Astrocyte of the cerebellum (primary cell): ENCODE measurements around the gene ATAT1.
A peak's percentile ranks its signal among the peaks of the same experiment; 100 is the strongest.

Source experiments
- DNase-seq: peaks from one replicate; pipeline ENCODE4 v3.0.0-alpha.2; 2011; ENCODE audit warnings: low read depth
- H3K4me3 ChIP-seq: 2 replicates; pipeline ENCODE4 v1.5.1; 2011; ENCODE audit warnings: mild to moderate bottlenecking, low read depth, low read length, moderate library complexity
- in situ Hi-C: cut with HindIII; loops from 2 replicates; pipeline ENCODE4 v1.10.0; 2017; ENCODE audit warnings: low sequenced_read_pairs
- TF ChIP-seq, protein P1 (sequence below): IDR thresholded peaks from 2 replicates; pipeline ENCODE4 v1.5.1; 2012; ENCODE audit warnings: low read length, low read depth, moderate library complexity, mild to moderate bottlenecking; ENCODE audit errors: missing control alignments

Gene ATAT1

DNA sequence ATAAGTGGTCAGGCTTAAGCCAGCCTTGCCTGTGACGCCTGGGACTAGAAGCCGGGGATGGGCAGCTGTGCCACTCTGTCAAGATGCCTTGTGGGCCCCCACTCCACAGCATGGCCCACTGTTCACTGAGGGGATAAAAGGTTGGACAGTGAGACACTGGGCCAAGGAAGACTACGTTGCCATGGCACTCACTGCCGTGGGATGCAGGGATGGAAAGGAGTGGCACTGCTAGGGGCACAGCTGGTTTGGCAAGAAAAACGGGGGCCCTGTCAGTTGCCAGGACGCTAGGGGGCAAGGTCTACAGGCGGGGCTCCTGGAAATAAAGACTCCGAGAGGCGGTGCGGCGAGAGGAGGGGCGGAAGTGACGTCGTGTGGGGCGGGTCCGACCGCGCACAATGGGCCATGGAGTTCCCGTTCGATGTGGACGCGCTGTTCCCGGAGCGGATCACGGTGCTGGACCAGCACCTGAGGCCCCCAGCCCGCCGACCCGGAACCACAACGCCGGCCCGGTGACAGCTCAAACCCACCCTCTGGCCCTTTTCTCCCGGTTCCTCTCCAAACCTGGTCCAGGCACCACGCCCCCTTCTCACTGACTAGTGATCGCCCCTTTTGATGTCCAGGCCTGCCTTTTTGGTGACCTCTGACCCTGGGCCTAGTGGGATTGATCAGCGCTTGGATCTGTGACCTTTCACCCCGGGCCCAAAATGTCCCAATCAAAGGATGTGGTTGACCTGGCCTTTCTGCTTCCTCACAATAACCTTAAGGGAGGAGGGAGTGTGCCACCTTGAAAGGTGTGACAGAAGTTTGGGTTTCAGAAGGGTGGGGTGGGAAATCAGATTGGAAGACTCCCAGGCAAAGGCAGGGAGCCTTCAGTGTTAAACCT lies at the start of gene ATAT1:
ATAT1 (plus strand) TSS at position 391 of the 883 bp plus-strand sequence.
- in situ Hi-C loops = no loop called here
- TF ChIP-seq, protein P1, sequence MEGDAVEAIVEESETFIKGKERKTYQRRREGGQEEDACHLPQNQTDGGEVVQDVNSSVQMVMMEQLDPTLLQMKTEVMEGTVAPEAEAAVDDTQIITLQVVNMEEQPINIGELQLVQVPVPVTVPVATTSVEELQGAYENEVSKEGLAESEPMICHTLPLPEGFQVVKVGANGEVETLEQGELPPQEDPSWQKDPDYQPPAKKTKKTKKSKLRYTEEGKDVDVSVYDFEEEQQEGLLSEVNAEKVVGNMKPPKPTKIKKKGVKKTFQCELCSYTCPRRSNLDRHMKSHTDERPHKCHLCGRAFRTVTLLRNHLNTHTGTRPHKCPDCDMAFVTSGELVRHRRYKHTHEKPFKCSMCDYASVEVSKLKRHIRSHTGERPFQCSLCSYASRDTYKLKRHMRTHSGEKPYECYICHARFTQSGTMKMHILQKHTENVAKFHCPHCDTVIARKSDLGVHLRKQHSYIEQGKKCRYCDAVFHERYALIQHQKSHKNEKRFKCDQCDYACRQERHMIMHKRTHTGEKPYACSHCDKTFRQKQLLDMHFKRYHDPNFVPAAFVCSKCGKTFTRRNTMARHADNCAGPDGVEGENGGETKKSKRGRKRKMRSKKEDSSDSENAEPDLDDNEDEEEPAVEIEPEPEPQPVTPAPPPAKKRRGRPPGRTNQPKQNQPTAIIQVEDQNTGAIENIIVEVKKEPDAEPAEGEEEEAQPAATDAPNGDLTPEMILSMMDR = peak; percentile 48
- no peak for DNase-seq
- peak within 1 kb of the TSS; percentile 86 for H3K4me3 ChIP-seq

DNA sequence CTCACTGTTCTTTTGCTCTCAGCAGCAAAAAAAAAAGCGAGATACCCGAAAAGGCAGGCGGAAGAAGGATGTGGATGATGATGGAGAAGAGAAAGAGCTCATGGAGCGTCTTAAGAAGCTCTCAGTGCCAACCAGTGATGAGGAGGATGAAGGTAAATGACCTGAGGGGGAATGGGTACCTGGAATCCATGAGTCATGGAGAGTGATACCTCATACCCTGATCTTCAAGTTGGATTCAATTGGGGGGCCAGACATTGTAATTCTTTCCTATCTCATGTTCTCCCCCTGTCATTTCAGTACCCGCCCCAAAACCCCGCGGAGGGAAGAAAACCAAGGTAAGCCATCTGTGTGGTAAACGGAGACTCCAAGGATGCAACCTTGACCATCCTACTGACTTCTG lies 48.6 kb upstream of the ATAT1 start:
- no peak overlapping the region for H3K4me3 ChIP-seq
- no peak for DNase-seq
- in situ Hi-C loops = no loop called here
- TF ChIP-seq, protein P1 = no peak

DNA sequence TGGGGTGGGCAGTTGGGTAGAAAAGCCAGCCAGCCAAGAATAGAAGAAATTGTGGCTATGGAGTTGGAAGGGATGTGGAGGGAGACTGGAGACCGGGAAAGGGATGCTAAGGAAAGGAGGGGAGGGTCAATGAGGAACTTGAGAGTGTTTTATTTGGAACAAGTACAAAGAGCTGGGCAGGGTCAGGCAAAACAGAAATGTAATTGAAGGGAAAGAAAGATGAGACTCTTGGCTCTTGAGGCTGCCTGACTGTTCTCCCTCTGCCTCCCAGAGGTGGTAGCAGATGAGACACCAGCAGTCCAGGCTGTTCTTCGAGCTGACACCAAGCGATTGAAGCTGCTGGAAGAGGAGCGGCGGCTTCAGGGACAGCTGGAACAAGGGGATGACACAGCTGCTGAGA lies 42.8 kb upstream of the ATAT1 start:
- DNase-seq = no peak
- in situ Hi-C loops = no loop called here
- no peak overlapping the region for H3K4me3 ChIP-seq
- TF ChIP-seq, protein P1 = no peak

DNA sequence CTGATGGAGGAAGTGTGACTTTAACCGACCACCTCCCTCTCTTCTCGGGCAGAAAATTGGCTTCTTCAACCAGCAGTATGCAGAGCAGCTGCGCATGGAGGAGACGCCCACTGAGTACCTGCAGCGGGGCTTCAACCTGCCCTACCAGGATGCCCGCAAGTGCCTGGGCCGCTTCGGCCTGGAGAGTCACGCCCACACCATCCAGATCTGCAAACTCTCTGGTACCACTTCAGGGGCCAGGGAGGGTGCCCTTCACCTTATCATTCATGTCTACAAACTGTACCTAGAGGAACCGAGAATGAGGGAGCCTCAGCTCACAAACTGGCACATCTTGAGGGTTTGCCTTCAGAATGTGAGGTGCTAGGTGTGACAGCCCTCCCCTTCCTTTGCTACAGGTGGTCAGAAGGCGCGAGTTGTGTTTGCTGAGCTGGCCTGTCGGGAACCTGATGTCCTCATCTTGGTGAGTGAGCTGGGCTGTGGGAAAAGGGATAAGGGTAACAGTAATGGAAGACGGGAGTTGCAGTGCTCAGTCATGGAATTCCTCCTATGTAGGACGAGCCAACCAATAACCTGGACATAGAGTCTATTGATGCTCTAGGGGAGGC lies 36.8 kb upstream of the ATAT1 start:
- in situ Hi-C loops = no loop called here
- DNase-seq = no peak
- H3K4me3 ChIP-seq = no peak overlapping the region
- TF ChIP-seq, protein P1 = no peak

DNA sequence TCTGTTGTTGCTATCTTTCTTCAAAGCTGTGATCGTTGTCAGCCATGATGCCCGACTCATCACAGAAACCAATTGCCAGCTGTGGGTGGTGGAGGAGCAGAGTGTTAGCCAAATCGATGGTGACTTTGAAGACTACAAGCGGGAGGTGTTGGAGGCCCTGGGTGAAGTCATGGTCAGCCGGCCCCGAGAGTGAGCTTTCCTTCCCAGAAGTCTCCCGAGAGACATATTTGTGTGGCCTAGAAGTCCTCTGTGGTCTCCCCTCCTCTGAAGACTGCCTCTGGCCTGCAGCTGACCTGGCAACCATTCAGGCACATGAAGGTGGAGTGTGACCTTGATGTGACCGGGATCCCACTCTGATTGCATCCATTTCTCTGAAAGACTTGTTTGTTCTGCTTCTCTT lies 36.2 kb upstream of the ATAT1 start:
- TF ChIP-seq, protein P1 = no peak
- in situ Hi-C loops = no loop called here

DNA sequence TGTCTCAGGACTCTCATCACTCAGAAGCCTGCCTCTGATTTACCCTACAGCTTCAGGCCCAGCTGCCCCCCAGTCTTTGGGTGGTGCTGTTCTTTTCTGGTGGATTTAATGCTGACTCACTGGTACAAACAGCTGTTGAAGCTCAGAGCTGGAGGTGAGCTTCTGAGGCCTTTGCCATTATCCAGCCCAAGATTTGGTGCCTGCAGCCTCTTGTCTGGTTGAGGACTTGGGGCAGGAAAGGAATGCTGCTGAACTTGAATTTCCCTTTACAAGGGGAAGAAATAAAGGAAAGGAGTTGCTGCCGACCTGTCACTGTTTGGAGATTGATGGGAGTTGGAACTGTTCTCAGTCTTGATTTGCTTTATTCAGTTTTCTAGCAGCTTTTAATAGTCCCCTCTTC lies 35.7 kb upstream of the ATAT1 start:
- DNase-seq = no peak
- TF ChIP-seq, protein P1 = no peak
- in situ Hi-C loops = no loop called here
- no peak overlapping the region for H3K4me3 ChIP-seq

More for the DNA sequence above, 36.2 kb upstream of the ATAT1 start:
- H3K4me3 ChIP-seq = no peak overlapping the region
- no peak for DNase-seq
